Measurements from ENCODE around the gene UQCC2. TPM values are rescaled to one million over a fixed set of nuclear protein-coding genes. Genes with fewer than 3 reads are reported as not detected.
A peak's percentile ranks its signal among the peaks of the same experiment; 100 is the strongest.

The UQCC2 gene
- total and polyA plus RNA-seq, 2 of the 8 experiments (the other 6 are each of a cell fraction or from before 2014, with no cell fraction given), result 52.1 to 104 TPM

DNA sequence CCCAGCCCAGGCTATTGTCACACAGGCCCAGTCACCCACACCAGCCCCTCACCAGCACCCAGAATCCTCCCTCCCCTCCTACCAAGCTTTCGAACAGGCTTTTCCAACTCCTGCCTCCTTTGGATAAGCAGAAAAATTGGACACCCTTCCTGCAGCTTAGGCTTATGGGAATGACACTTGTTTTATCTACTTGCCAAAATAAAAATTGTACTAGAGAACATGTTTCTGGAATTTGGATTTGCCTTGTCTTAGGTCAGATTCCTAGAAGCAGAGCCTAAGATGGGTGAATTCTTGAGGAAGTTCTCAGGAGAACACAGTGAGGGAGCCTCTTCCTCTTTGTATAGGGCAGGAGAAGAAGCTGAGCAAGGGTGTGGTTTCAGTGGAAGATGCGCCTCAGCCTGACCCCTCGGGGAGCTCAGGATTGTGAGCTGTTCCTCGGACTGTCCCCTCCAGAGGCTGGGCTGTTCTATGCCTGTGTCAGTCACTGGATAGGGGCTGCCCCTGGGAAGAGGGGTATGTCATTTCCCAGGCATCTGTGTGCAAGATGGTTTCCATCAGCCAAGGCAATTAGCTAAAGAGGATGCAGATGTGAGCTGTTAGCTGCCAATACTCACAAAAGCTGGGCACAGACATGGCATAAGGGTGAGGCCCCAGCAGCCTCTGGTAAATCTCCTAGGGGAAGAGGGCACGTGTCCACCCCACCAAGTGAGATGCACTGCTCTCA, 56.5 kb downstream of the UQCC2 start:
- H3K9me3 ChIP-seq (ENCODE audit: insufficient read depth in 2 of 2, low read depth in 1 of 2, low read length in 1 of 2), result no peaks in the 10 kb centered on the region
- no peak overlapping the region for H2BK20ac ChIP-seq (ENCODE audit: low read length)
- no peak overlapping the region for H4K8ac ChIP-seq (ENCODE audit: extremely low read depth, insufficient read depth, low read length)
- H2BK12ac ChIP-seq (ENCODE audit: low read depth, low read length), result no peak overlapping the region
- H3K23me2 ChIP-seq (ENCODE audit: low read depth, low read length), result no peaks in the 10 kb centered on the region
- WGBS, 2 experiments (ENCODE audit: extremely low coverage in 1 of 2, insufficient coverage in 1 of 2, insufficient read length in 1 of 2, insufficient replicate concordance in 2 of 2, low coverage in 1 of 2, low lambda C conversion rate in 2 of 2, missing lambda C conversion rate in 1 of 2), result 90% methylated on average over 5 of the region's 5 CpGs; no CpG with 5 or more reads in 1 of the 2 experiments
- FAIRE-seq (no peak), DNase-seq (ENCODE audit: low read depth in 1 of 2, low spot score in 2 of 2) (no peak)
- ChIA-PET CTCF (ENCODE audit: partially characterized antibody) (interaction anchor here (0.8 to 10.8 kb wide), 17 partner anchors 10 to 321 kb away, joined by 3 to 102 read pairs (median 4); partner anchors contain the start of gene ITPR3), POLR2A (ENCODE audit: partially characterized antibody) (interaction anchor here (0.6 to 1.9 kb wide), 3 partner anchors 39 to 63 kb away, joined by 3 to 5 read pairs (median 3); no protein-coding TSS in a partner anchor)
- H2AK5ac ChIP-seq (ENCODE audit: low read depth, low read length), result no peak overlapping the region
- no peaks in the 10 kb centered on the region; a peak in 1 of 8 replicates for H3K36me3 ChIP-seq (ENCODE audit: control insufficient read depth in 2 of 4, insufficient read depth in 4 of 4, low read length in 3 of 4)
- no peaks in the 10 kb centered on the region for H3K27me3 ChIP-seq (replicated peaks in 1 of 4; ENCODE audit: control insufficient read depth in 3 of 4, extremely low read depth in 1 of 4, insufficient read depth in 3 of 4, low read length in 3 of 4)
- 0 out of 2 replicates have a peak overlapping the region, but pooled peaks have one; percentile 7 for H3K18ac ChIP-seq (ENCODE audit: extremely low read depth, low read length)
- peaks cover 0 to 16% (median 7%) of the 10 kb centered on the region in 4 experiments; a peak in 4 of 7 replicates for H3K4me1 ChIP-seq (replicated peaks in 1 of 4; ENCODE audit: control insufficient read depth in 3 of 4, insufficient read depth in 4 of 4, low read length in 3 of 4)
- no peak overlapping the region for H3K4me2 ChIP-seq (ENCODE audit: insufficient read depth in 1 of 2, low read depth in 2 of 2, low read length in 2 of 2)
- H2AFZ ChIP-seq (ENCODE audit: low read length), result no peak overlapping the region
- no peak overlapping the region for H3K56ac ChIP-seq (replicated peaks; ENCODE audit: insufficient read length, low read depth, low read length)
- H4K5ac ChIP-seq (ENCODE audit: insufficient read length, low read depth, low read length), result no peak overlapping the region
- no peak overlapping the region for H3K4ac ChIP-seq (replicated peaks; ENCODE audit: insufficient read length, low read depth, low read length)
- H2BK5ac ChIP-seq (ENCODE audit: low read depth, low read length), result no peak overlapping the region
- H2BK120ac ChIP-seq (replicated peaks; ENCODE audit: low read depth, low read length), result no peak overlapping the region
- no peak overlapping the region for H3K14ac ChIP-seq (ENCODE audit: insufficient read length)
- no peak overlapping the region for H4K91ac ChIP-seq (replicated peaks; ENCODE audit: insufficient read length, low read length)
- no peak overlapping the region for H3K4me3 ChIP-seq (ENCODE audit: extremely low read depth in 1 of 4, insufficient read depth in 2 of 4, low read depth in 3 of 4, low read length in 4 of 4)
- no peak overlapping the region for H2BK15ac ChIP-seq (ENCODE audit: low read length)
- H3K27ac ChIP-seq (ENCODE audit: low read depth, low read length), result no peak overlapping the region
- peaks cover 6% of the 10 kb centered on the region for H3K79me1 ChIP-seq (ENCODE audit: low read depth, low read length)
- H3K9ac ChIP-seq (replicated peaks in 1 of 4; ENCODE audit: extremely low read depth in 1 of 4, low read depth in 3 of 4, low read length in 3 of 4), result no peak overlapping the region
- no peaks in the 10 kb centered on the region for H4K20me1 ChIP-seq (replicated peaks in 1 of 2; ENCODE audit: control insufficient read depth in 1 of 2, insufficient read depth in 2 of 2, low read length in 2 of 2)
- H3K23ac ChIP-seq (ENCODE audit: insufficient read length), result no peak overlapping the region
- H3K79me2 ChIP-seq (ENCODE audit: control insufficient read depth in 1 of 2, insufficient read depth in 2 of 2, low read length in 2 of 2), result no peaks in the 10 kb centered on the region
- TF ChIP-seq CBX5 (IDR thresholded peaks at IDR 0.05; ENCODE audit: low read depth, low read length) (no peak), KDM4A (IDR thresholded peaks at IDR 0.05; ENCODE audit: low read depth, low read length, severe bottlenecking) (no peak), NANOG (IDR thresholded peaks at IDR 0.05; ENCODE audit: insufficient read depth, low read depth, low read length, poor library complexity, severe bottlenecking) (no peak), RFX5 (IDR thresholded peaks at IDR 0.05; ENCODE audit: borderline replicate concordance, low read depth, low read length) (no peak), TCF12 (IDR thresholded peaks at IDR 0.05; ENCODE audit: low read depth, low read length) (no peak), RAD21 (IDR thresholded peaks at IDR 0.05 in 1 of 2, conservative IDR thresholded peaks at IDR 0.05 in 1 of 2; ENCODE audit: low read depth in 2 of 2, low read length in 2 of 2) (no peak), SP1 (IDR thresholded peaks at IDR 0.05; ENCODE audit: low read depth, low read length) (no peak), FOSL1 (IDR thresholded peaks at IDR 0.05; ENCODE audit: insufficient read depth, low read depth, low read length) (no peak), EP300 (IDR thresholded peaks at IDR 0.05; ENCODE audit: borderline replicate concordance in 1 of 2, low read depth in 2 of 2, low read length in 2 of 2) (no peak), NRF1 (IDR thresholded peaks at IDR 0.05; ENCODE audit: low read depth, low read length) (no peak), SUZ12 (IDR thresholded peaks at IDR 0.05; ENCODE audit: low read length) (no peak), BRCA1 (IDR thresholded peaks at IDR 0.05; ENCODE audit: low read depth, low read length) (no peak)
